NCI-H187 treated with DMSO at 0.1 percent for 48 hours (cell line): ENCODE measurements around the gene TCOF1.

ENCODE experiments used
- DNase-seq: peaks from one replicate; lab custom pipeline; 2025; lab: John Stamatoyannopoulos, UW

TCOF1 gene

DNA sequence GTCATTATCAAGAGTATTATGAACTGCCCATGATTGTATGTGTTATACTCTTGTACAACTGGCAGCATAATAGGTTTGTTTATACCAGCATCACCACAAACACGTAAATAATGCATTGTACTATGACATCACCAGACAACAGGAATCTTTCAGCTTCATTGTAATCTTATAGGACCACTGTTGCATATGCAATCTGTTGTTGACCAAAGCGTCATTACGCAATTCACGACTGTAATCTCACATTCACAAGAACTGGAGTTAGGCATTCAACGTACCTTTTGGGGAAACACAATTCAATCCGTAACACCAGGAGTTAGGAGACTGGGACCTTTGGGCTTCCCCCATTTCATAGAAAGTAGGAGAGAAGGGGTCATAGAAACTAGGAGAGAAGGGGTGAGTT is 34.4 kb upstream of the TCOF1 start:
- DNase-seq, result no peak

DNA sequence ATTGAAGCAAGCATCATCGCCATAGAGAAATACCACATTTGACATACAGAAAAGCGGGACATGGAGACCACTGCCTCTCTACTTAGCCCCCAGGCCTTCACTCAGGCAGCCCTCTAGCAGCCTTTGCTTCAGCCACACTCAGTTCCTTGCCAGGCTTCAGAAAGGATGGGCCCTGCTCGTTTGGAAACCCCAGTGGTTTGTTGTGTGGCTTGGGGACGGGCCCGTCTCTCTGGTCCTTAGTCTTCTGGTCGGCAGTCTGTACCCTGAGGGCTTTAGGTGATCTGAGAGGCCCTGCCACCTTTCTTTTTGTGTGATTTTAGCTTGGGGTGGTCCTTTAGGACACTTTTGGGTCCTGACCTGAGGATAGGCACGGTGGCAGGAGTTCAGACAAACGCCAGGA is 33.7 kb upstream of the TCOF1 start:
- no peak for DNase-seq

DNA sequence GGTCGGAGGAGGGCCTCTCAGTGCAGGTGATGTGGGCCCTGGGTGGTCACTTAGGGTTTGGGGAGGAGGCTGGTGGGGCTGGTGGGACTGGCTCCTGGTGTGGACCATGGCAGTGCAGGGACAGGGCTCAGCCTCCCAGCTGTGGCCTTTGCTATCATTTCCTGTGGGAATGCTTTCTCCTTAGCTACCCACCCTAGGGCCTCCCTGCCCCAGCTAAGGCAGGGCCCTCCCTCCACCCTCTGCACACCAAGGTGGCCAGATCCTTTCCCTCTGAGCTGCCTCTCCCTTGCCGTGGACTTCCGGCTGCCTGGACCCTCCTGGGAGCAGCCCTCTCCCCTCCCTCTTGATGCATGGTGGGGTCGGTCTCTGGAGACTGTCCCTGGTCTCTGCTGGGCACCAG is 32.1 kb upstream of the TCOF1 start:
- DNase-seq, result no peak

DNA sequence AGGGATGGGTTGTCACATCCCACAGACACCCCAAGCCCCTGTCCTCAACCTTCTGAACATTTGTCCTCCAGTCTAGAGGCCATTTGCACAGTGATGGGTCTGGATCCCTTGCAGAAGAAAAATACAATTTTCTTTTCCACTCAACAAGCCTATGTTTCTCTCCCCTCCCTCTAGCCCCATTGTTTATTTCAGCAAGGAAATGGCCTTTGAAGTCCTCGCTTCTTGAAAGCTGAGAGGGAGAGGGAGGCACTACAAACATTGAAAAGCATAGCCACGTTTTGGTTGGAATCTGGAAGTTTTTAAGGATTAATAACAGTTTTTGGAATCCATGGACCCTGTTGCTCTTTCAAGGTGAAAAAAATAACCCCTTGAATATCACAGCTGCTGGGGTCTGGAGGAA is 30.8 kb upstream of the TCOF1 start:
- no peak for DNase-seq

DNA sequence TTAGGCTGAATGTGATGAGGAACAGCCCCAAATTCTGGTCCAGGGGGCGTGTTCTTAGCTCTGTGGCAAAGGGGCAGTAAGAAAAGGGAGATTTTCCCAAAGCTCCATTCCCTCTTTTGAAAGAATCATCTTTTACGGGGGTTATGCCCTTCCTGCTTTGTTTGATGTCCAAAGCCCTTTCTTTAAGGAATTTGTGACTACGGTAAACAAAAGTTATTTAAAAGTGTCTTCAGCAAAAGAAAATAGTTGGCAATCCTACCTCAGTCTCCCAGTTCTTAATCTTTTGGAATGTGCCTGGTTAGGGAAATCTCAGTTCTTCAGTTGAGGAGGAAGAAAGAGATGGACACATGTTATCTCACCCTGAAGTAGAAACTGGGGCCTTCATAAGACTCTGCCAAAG is 30.4 kb upstream of the TCOF1 start:
- no peak for DNase-seq

DNA sequence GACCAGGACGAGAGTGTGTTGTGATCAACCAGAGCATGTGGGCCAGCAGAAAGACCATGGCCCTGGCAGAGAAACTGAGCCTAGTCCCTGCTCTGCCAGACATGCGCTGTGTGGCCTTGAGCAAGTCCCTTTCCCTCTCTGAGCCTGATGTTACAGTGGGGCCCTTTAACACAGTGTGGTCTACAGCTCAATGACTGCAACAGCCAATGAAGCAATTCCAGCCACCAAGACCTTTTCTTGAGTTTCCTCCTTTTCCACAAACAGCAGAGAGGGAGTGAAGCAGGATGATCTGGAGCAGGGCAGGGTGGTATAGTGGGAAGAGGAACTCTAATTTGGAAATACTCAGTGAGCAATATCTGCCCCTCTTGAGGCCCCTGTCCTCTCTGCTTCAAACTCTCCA is 29.0 kb upstream of the TCOF1 start:
- no peak for DNase-seq

DNA sequence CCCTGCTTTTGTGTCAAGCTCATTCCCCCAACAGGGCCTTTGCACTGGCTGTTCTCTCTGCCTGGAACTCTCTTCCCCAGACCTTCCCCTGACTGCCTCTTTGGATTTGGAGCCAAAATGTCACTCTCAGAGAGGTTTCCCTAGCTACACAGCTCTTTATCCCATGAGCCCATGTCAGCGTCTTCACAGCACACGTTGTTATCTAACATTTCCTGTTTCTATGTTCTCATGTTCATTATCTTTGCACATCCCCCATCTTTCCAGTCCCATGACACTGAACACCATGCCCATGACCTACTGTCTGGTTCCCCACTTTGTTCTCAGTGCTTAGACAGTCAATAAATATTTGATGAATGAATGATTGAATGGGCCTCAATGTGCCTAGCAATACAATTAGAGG is 28.5 kb upstream of the TCOF1 start:
- DNase-seq, result no peak

DNA sequence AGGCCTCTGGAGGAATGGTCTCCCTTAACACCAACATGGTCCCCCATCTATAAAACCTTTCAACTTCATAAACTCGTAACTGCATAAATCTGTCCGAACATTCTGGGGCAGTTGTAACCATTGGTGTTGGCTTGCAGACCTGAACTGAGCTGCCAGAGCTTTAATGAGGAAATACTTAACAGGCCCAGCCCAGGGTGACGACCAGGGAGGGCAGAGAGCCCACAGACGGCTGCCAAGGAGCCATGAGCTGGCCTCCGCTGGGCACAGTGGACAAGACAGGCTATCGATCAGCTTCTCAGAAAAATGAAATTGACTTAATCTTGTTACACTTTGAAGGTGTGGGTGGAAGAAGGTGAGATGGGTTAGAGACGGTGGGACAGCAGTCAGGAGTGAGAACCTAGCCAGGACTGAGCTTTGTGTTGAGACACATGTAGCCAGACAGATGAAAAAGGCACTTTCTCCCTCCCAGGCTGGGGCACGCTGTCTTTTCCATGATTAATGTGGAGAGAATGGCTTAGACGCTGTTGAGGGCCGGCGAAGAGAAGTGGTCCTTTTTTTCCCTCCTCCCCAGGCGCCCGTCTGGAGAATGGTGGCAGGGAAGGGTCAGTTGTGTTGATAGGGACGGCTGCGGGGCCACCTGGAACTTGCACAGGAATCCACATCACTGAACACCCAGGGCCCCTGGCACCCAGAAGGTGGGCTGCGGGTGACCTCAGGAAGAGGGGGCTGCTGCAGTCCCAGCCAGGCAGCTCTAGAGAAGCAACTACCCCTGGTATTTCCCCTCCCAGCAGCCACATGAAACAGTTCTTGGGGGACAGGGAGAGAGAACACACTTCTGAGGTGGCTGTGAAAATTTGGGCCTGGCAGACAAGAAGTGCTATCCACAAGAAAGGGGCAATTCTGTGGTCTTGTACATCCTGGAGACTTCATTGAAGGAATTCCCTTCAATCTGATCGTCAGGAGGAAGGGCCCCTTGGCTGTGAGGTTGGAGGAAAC is 27.3 kb upstream of the TCOF1 start:
- no peak for DNase-seq

DNA sequence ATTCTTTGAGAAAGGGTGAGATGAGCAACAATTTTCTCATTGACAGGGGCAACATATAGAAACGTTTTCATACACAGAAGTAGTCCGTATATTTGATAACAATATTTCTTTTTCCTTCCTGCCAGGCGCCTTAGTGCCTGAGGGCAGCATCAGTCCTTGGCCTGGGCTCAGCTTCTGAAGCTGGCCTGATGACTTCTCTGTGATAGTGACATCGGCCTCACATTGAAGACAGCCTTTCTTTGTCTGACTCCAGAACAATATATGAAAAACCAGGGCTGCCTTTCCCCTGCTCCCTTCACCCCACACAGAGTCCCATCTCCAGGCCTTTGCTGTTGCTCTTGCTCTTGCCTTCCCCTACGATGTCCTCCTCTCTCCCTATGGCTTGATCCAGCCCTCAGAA is 24.1 kb upstream of the TCOF1 start:
- no peak for DNase-seq

DNA sequence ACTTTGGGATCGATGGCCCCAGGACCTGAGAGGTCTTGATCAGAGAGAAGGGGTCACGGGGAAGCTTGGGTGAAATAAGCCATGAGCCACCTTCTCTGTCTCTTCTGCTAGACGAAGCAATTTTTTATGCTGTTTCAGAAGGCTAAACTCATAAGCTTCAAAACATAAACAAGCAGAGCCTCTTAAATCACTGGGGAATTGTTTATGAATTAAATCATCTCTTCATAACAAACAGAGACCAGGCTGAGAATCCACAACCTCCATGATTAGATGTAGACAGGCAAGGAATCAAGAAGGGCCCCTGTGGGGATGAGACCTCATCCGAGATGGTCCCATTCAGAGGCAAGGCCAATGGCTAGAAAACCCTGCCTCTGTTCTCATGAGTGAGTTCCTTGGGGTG is 21.7 kb upstream of the TCOF1 start:
- DNase-seq, result no peak

DNA sequence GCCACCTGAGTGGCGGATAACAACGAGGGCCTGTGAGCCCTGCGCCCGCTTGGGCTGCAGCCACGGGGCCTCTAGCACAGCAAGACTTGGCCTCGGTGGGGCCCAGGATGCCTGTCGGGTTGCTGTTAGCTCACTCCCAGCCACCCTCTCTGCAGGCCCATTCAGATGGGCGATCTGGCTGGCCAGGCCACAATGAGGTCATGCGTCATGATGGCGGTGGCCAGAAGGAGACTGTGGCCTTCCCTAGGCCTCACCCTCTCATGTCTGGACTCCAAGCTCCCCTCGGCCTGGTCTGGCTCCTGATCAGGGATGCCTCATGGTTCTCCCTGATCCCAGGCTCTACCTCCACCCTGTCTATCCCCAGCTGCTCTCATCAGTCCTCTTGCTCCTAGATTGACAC is 19.0 kb upstream of the TCOF1 start:
- DNase-seq, result no peak

DNA sequence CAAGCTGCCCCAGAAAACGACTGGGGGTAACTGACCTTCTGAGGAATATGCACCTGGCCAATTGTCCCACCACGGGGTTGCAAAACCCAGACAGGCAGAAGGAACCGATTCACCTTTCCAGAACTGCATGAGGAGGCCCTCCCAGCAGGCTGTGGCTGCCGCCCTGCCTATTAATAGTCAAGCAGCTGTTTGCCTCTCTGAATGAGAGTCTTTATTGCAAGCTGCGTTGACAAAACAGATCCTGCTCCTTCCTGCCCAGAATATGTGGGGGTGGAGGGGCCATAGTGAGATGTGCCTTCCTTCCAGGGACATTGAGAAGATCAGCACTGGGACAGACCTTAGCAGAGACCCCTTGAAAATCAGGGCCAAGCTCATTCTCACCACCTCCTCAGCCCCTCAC is 18.3 kb upstream of the TCOF1 start:
- DNase-seq, result no peak

DNA sequence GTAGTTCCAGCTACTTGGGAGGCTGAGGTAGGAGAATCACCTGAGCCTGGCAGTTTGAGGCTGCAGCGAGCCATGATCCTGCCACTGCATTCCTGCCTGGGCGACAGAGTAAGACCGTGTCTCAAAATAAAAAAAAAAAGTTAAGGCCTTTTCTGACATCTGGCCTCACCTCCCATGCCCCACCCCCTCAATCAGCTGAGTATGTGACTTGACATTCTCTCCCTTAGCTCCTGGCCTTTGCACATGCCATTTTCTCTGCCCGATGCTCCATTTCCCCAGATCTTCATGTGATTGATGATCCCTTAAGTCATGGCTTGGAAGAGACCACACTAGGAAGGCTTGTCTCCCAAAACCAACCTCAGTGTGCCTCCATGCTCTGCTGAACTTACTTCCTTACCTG is 17.7 kb upstream of the TCOF1 start:
- no peak for DNase-seq

DNA sequence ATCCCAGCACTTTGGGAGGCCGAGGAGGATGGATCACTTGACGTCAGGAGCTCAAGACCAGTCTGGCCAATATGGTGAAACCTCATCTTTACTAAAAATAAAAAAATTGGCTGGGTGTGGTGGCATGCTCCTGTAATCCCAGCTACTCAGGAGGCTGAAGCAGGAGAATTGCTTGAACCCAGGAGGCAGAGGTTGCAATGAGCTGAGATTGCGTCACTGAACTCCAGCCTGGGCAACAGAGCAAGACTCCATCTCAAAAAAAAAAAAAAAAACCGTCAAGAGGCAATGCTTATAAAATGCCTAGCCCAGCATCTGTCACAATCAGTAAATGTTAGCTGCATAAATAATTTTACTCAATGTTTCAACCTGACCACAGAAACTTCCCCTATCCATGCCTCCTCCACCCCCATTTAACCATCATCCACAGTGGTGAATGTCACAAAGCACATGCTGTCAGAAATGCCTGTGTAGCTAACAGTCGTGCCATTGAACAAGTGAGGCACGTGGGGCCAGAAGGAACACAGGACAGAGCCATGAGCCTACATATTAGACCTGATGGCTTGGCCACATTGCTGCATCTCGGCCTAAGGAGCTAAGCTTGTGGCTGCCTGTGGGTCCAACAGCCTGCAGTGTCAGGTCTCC is 16.8 kb upstream of the TCOF1 start:
- DNase-seq, result no peak

DNA sequence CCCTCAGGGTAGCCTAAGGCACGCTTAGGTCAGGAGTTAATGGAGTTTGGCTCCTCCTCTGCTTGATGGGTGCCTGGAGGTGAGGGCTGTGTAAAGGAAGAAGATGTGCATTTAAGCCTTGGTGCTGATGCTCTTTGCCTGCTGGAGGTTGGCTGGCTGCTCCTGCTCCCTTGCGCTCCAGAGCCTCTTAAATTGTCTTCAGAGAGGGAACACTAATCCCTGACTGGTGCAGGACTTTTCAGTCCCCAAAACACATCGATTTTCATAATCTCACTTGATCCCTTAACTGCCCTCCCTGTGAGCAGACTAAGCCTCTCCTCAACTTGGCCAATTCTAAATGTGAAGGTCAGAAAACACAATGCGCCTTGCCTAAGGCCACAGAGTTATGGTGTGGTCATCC is 16.2 kb upstream of the TCOF1 start:
- no peak for DNase-seq

DNA sequence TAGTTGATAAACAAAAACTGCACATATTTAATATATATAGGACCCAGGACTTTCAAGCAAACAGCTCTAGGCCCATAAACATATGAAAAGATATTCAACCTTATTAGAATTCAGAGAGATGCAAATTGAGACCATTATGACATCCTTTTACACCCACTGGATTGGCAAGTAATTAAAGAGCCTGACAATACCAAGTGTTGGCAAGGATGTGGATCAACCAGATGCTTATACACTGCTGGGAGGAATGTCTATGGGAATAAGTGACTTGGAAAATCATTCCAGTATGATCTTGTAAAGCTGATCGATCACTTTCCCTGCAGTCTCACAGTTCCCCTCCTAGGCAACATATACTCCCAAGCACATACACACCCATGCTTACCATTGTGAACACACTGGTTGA is 15.5 kb upstream of the TCOF1 start:
- DNase-seq, result no peak

DNA sequence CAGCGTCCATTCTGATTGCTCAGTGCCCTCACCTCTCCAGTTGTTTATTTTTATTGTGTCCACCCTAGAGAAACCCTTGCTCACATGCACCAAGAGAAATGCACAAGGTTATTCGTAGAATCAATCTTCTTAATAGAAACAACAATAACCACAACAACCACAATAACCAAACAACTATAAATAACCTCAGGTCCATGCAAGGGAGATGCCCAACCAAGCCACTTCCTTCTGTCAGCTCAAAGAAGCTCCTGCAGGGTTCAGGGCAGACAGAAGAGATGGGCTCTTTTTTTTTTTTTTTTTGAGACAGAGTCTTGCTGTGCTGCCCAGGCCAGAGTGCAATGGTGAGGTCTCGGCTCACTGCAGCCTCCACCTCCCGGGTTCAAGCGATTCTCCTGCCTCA is 14.9 kb upstream of the TCOF1 start:
- DNase-seq, result no peak

DNA sequence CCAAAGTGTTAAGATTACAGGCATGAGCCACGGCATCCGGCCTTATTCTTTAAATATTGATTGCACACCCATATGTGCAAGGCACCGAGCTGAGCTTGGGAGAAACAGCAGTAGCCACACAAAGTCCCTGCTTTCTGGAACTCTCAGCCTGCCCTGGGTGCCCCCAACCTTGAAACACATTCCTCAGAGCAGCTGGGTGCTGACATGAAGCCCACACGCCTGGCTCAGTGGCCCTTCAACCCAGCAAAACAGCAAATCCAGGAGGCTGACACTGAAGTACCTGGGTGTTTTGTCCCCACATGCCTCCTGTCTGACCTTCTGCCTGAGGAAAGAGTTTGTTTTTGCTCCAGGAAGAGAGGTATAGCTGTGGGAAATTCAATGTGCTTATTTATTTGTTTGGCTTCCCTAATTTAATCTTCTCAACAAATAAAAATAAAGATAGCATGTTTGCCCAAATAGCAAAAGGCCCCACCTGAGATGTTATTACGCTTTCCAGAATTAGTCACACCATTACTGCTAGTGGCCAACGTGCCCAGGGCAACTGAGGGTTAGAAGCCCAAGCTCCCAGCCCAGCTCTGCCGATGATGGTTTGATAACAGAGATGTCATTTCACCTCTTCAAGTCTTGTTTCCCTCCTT is 13.4 kb upstream of the TCOF1 start:
- no peak for DNase-seq

DNA sequence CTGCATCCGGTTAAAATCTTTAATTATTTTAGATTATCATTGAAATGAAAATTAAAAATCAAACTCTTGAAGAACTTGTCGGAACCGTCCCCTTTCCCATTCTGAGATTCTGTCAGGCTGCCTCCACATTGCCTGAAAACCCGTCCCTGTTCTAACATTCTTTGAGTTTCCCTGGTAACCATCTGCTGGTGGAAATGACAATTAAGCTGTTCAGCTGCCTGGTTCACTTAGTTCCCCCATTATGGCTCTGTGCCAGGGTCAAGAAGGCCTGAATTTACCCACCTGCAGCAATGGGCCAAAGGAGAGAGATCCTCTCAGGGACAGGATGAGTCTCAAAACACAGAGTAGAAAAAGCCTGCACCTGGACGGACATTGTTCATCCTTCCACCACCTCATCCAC is 11.8 kb upstream of the TCOF1 start:
- no peak for DNase-seq

DNA sequence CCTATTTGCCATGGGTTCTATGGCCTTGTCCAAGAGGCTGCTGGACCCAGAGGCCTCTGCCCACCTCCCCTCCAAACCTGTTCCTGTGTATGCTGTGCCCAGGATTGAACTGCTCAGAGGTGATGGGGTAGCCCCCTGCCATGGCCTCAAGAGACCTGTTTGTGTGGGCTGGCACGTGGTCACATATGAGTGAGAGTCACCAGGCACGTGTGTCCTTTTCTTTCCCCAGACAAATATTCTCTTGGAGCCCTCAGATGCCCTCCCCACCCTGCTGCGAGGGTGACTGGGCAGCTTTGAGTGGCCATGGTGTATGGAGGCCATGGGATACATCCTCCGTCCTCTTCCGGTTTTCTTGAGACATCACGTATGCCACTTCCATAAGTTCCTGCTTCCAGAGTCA is 10.9 kb upstream of the TCOF1 start:
- no peak for DNase-seq

DNA sequence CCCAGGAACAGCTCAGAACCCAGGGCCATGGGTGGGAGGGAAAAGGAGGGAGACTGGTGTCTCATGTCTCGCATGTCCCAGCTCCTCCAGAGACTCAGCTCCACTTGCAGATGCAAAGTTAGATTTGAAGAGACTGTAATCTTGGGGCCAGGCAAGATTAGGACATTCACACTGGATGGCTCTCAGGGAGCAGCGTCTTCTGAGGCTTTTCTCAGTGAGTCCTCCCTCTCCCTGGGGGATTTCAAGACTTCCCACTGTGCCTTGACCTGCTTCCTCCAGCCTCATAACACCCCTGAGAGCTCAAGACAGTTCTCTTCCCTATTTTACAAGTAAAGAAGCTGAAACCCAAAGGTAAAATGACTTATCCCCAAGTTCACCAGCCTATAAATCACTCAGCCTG is 10.5 kb upstream of the TCOF1 start:
- no peak for DNase-seq

DNA sequence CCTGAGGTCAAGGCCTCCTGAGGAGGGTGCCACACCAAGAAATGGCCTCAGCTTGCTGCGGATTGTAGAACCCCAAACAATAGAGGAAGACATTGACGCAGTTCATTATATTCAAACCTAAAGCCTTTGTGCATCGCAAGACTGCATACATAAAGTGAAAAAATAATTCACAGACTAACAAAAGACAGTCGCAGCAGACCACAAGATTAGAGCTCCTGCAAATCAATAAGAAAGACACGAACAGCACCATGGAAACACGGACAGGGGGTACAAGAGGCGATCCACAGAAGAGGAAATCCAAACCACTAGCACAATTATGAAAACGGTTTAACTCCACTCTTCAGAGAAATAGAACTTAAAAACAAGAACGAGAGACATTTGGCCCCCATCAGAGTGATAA is 10.0 kb upstream of the TCOF1 start:
- no peak for DNase-seq

DNA sequence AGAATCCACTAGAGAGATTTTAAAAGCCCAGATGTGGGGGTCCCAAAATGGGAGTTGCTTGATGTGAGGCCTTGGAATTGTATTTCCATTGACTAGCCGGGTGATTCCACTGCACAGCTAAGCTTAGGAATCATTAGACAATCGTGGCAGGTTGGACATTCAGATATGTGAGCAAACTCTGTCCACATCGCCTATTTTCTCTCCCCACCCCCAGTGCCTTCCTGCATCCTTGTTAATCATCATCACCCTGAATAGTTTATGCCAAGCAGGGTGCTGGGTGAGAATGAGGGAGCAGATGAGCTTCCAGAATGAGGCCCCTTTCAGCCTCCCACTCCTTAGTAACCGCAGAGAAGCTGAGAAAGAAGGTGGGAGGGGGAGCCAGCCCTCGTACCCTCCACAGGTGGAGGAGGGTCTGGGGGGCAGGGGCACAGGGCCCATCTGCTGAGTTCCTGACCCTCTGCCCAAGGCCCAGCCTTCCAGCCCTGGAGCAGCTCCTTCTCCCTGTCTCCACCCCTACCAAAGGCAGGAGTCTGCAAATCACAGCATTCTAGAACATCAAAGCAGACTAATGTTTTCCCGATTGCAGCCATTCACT is 7.7 kb upstream of the TCOF1 start:
- DNase-seq, result no peak
